ENCODE data around the gene EPHA2.
"Not testable (repeated sequence)": the region's sequence is repeated elsewhere in the genome, so short reads cannot be mapped to it uniquely, and the experiment has no call there.

Gene EPHA2

GRCh38 chr1:16122350-16122881 lies 33.5 kb downstream of the EPHA2 start:
- no peak for DNase-seq

GRCh38 chr1:16120940-16121410 lies 34.9 kb downstream of the EPHA2 start:
- no peak for DNase-seq

GRCh38 chr1:16120407-16120806 lies 35.5 kb downstream of the EPHA2 start:
- no peak for DNase-seq

GRCh38 chr1:16119926-16120325 lies 35.9 kb downstream of the EPHA2 start:
- DNase-seq, result no peak

- DNase-seq, result no peak
These were observed 36.4 kb downstream of the EPHA2 start for GRCh38 chr1:16119504-16119903.

- no peak for DNase-seq
These were observed 37.2 kb downstream of the EPHA2 start for GRCh38 chr1:16118706-16119105.

GRCh38 chr1:16117936-16118335 lies 37.9 kb downstream of the EPHA2 start:
- no peak for DNase-seq

- no peak for DNase-seq
These were observed 38.5 kb downstream of the EPHA2 start for GRCh38 chr1:16117369-16117768.

- no peak for DNase-seq
These were observed 39.2 kb downstream of the EPHA2 start for GRCh38 chr1:16116625-16117024.

- no peak for DNase-seq
These were observed 39.9 kb downstream of the EPHA2 start for GRCh38 chr1:16116002-16116401.

- DNase-seq, result no peak
These were observed 40.3 kb downstream of the EPHA2 start for GRCh38 chr1:16115468-16115983.

GRCh38 chr1:16114527-16115467 lies 41.1 kb downstream of the EPHA2 start:
- peak in 2 of 56 donors; percentile 13 to 29 for DNase-seq

- no peak for DNase-seq
These were observed 43.0 kb downstream of the EPHA2 start for GRCh38 chr1:16112596-16113555.

- DNase-seq, result peak in 1 of 56 donors; percentile 18
These were observed 43.9 kb downstream of the EPHA2 start for GRCh38 chr1:16111771-16112595.

- no peak for DNase-seq
These were observed 45.0 kb downstream of the EPHA2 start for GRCh38 chr1:16110884-16111283.

GRCh38 chr1:16110456-16110855 lies 45.4 kb downstream of the EPHA2 start:
- DNase-seq, result no peak

GRCh38 chr1:16109571-16109970 lies 46.3 kb downstream of the EPHA2 start:
- DNase-seq, result no peak

GRCh38 chr1:16107039-16107438 lies 48.8 kb downstream of the EPHA2 start:
- not testable (repeated sequence) for DNase-seq

GRCh38 chr1:16101623-16102022 lies 54.2 kb downstream of the EPHA2 start:
- no peak for DNase-seq

- no peak for DNase-seq
These were observed 56.5 kb downstream of the EPHA2 start for GRCh38 chr1:16099412-16099811.

All from nucleus accumbens (tissue), 56 donors.